BLaER1 (cell line): ENCODE data around the gene ADAMTS10.

Experiments
- H3K27ac ChIP-seq: shearing (Covaris generic); formaldehyde crosslinking; 2 replicates; pipeline ENCODE4 v1.8.1; 2022
- H3K27me3 ChIP-seq: shearing (Covaris generic); formaldehyde crosslinking; 2 replicates; pipeline ENCODE4 v1.8.1; 2022
- H3K36me3 ChIP-seq: shearing (Covaris generic); formaldehyde crosslinking; 2 replicates; pipeline ENCODE4 v1.8.1; 2022
- H3K4me1 ChIP-seq: shearing (Covaris generic); formaldehyde crosslinking; 2 replicates; pipeline ENCODE4 v1.8.1; 2022
- H3K4me2 ChIP-seq: shearing (Covaris generic); formaldehyde crosslinking; 2 replicates; pipeline ENCODE4 v1.8.1; 2022
- H3K4me3 ChIP-seq: shearing (Covaris generic); formaldehyde crosslinking; 2 replicates; pipeline ENCODE4 v1.8.1; 2022
- H3K9ac ChIP-seq: shearing (Covaris generic); formaldehyde crosslinking; 2 replicates; pipeline ENCODE4 v1.8.1; 2022
- H3K9me3 ChIP-seq: shearing (Covaris generic); formaldehyde crosslinking; 2 replicates; pipeline ENCODE4 v1.8.1; 2022
- H4K20me1 ChIP-seq: shearing (Covaris generic); formaldehyde crosslinking; 2 replicates; pipeline ENCODE4 v1.8.1; 2022
- Cebpa-rat ChIP-seq: shearing (Covaris generic); IDR thresholded peaks from 2 replicates; pipeline ENCODE4 v1.8.1; 2022

The ADAMTS10 gene

DNA sequence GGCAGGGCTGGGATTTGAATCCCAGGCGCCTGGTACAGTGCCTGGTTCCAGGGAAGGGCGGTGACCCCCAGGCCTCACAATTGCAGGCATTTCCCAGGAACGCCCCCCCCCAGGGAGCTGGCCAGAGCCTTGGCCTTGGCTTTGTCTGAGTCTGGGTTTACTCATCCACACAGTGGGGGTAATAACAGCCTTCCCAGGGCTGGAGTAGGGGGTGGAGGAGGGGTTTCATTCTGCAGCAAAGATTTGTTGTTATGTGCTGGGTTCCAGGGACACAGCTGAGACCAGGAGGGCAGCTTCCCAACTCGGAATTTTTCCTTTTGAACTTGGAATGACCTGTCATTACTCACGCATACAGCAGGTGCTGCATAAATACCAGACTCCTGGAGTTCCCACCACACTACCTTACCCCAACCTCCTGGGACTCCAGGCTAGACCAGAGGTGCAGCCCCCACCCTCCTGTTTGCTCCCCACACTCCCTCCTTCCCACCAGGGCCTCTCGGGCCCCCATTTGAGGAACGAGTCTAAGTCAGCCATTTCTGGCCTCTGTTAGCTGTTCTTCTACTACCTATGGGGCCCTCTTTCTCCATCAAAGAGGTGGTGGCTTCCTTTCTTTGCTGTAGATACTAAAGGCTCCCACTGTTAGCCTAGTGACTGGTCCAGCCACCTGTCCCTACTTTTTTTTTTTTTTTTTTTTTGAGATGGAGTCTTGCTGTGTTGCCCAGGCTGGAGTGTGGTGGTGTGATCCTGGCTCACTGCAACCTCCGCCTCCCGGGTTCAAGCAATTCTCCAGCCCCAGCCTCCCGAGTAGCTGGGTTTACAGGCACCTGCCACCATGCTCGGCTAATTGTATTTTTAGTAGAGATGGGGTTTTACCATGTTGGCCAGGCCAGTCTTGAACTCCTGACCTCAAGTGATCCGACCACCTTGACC is 1.6 kb upstream of the ADAMTS10 start:
- H3K27ac ChIP-seq = no peak overlapping the region
- no peaks in the 10 kb centered on the region for H3K27me3 ChIP-seq
- no peaks in the 10 kb centered on the region for H3K9me3 ChIP-seq
- no peak overlapping the region for H3K9ac ChIP-seq
- peaks cover 5% of the 10 kb centered on the region for H3K36me3 ChIP-seq
- no peak overlapping the region for H3K4me3 ChIP-seq
- peak overlapping the region; percentile 62 for H3K4me2 ChIP-seq
- TF ChIP-seq Cebpa-rat = no peak
- H4K20me1 ChIP-seq = peaks cover 21% of the 10 kb centered on the region
- H3K4me1 ChIP-seq = peaks cover 39% of the 10 kb centered on the region

DNA sequence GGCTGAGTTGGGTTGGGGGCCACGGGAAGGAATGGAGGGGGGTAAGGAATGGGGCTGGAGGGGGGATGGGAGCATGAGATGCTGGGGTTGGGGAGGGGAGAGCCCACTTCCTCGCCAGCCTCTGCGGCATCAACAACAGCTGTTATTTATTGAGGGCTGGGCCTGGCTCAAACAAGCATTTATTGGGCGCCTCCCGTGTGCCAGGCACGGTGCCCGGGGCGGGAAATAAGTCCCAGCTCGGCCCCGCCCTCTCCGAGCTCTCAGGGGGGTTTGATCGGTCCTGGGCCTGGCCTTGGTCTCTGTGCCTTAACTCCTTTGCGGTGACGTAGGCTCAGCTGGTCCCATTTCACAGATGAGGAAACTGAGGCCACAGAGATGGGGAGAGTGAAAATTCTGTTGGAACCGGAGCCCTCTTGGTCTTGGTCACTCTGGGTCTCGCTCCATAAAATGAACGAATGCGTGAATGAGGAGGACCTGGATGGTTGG is 919 bp upstream of the ADAMTS10 start:
- Histone ChIP-seq H3K9me3 (peaks cover 2% of the 10 kb centered on the region; the same call in 1 of the 2 replicates), H3K27me3 (no peaks in the 10 kb centered on the region), H3K27ac (no peak overlapping the region), H3K9ac (no peak overlapping the region), H3K4me3 (no peak overlapping the region), H3K4me2 (peak overlapping the region; percentile 62), H4K20me1 (peaks cover 28% of the 10 kb centered on the region), H3K4me1 (peaks cover 39% of the 10 kb centered on the region), H3K36me3 (peaks cover 12% of the 10 kb centered on the region)
- no peak for TF ChIP-seq Cebpa-rat

DNA sequence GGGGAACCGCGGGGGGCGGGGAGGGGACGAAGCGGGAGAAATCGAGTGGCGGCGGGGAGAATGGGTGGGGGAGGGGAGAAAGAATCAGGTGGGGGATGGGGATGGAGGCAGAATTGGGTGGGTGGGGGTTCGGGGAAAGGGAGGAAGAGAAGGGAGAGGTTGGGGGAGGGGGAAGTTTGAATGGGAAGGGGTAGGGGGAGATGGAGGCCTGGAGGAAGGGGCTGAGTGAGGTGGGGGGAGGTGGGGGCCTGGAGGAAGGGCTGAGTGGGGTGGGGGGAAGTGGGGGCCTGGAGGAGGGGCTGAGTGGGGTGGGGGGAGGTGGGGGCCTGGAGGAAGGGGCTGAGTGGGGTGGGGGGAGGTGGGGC is 403 bp upstream of the ADAMTS10 start:
- Histone ChIP-seq H3K4me1 (peaks cover 39% of the 10 kb centered on the region), H3K36me3 (peaks cover 17% of the 10 kb centered on the region), H3K4me2 (peak overlapping the region; percentile 95), H3K9me3 (peaks cover 7% of the 10 kb centered on the region), H3K9ac (peak overlapping the region; percentile 95), H3K4me3 (peak overlapping the region; percentile 92), H3K27me3 (no peaks in the 10 kb centered on the region), H4K20me1 (peaks cover 31% of the 10 kb centered on the region), H3K27ac (peak overlapping the region; percentile 87)
- TF ChIP-seq Cebpa-rat = no peak

DNA sequence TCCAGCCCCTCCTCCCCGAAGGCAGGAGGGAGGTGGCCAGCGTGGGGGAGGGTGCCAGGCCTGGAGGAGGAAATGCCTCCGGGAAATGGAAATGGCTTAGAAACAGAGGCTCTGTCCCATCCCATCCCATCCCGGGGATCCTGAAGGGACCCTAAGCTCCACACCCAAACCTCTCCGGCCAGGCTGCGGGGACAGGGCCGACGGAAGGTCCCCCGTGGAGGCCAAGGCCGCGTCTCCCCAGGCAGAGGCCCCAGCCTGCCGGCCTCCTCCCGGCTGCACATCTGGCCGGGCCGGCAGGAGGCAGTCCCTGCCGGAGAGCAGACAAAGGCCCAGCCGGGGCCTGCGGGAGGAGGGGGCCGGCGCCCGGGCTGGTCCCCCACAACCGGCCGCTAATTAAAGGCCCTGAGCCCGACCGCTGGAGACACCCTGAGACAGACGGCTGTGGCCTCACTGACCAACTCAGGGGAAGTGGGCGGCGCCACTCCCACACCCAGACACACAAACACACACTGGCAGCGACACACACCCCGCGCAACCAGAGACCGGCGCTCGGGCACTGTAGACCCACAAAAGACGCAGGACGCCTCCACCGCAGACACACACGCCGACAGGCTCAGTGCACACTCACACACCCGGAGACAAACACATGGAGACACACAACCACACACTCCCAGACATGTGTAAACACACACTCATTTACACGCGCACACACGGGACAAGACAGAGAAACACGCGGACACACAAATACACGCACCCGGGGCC is 1.1 kb downstream of the ADAMTS10 start:
- peaks cover 37% of the 10 kb centered on the region for H4K20me1 ChIP-seq
- H3K9me3 ChIP-seq = peaks cover 22% of the 10 kb centered on the region
- H3K4me3 ChIP-seq = peak overlapping the region; percentile 92
- peak overlapping the region; percentile 95 for H3K4me2 ChIP-seq
- peak overlapping the region; percentile 87 for H3K27ac ChIP-seq
- peaks cover 39% of the 10 kb centered on the region for H3K4me1 ChIP-seq
- H3K9ac ChIP-seq = peak overlapping the region; percentile 95
- H3K36me3 ChIP-seq = peaks cover 32% of the 10 kb centered on the region
- no peak for TF ChIP-seq Cebpa-rat
- H3K27me3 ChIP-seq = no peaks in the 10 kb centered on the region

DNA sequence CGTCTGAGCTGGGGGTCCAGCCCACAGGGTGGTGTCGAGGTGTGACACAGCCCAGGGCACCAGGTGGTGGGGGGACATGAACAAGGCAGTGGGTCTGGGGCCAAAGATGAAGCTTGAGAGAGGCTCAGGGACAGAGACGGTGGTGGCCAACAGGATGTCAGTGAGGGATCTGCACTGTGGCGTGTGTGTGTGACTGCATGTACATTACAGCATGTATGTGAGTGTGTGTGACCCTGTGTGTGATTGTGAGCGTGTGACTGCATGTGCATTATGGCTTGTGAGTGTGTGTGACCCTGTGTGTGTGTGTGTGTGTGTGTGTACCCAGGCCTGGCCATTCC is 1.6 kb downstream of the ADAMTS10 start:
- peaks cover 38% of the 10 kb centered on the region for H4K20me1 ChIP-seq
- peaks cover 37% of the 10 kb centered on the region for H3K36me3 ChIP-seq
- H3K27ac ChIP-seq = peak overlapping the region; percentile 87
- peaks cover 23% of the 10 kb centered on the region for H3K9me3 ChIP-seq
- no peak for TF ChIP-seq Cebpa-rat
- peak overlapping the region; percentile 95 for H3K4me2 ChIP-seq
- peak overlapping the region; percentile 95 for H3K9ac ChIP-seq
- peaks cover 39% of the 10 kb centered on the region for H3K4me1 ChIP-seq
- no peaks in the 10 kb centered on the region for H3K27me3 ChIP-seq
- H3K4me3 ChIP-seq = peak overlapping the region; percentile 92

DNA sequence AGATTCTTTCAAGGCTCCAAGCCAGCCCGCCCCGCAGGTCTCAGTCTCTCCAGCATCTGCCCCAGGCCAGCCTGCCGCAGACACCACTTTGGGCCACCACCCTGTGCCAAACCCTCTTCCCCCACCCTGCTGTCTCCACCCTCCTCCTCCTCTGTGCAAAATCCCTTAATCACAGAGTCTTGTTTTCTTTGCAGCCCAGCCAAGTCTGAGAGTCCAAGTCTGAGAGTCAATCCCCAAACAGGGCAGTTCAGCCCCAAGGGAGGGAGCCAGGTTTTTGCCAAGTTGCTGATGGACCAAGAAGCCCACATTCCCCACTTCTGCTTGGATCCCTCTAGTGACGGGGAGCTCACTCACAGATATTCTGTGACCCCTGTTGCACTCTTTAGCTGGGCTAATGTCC is 3.1 kb downstream of the ADAMTS10 start:
- no peak overlapping the region for H3K27ac ChIP-seq
- peaks cover 42% of the 10 kb centered on the region for H4K20me1 ChIP-seq
- peaks cover 26% of the 10 kb centered on the region for H3K4me1 ChIP-seq
- H3K4me3 ChIP-seq = no peak overlapping the region
- no peak overlapping the region for H3K4me2 ChIP-seq
- H3K27me3 ChIP-seq = no peaks in the 10 kb centered on the region
- H3K9me3 ChIP-seq = peaks cover 23% of the 10 kb centered on the region
- TF ChIP-seq Cebpa-rat = no peak
- H3K9ac ChIP-seq = no peak overlapping the region
- H3K36me3 ChIP-seq = peaks cover 52% of the 10 kb centered on the region

DNA sequence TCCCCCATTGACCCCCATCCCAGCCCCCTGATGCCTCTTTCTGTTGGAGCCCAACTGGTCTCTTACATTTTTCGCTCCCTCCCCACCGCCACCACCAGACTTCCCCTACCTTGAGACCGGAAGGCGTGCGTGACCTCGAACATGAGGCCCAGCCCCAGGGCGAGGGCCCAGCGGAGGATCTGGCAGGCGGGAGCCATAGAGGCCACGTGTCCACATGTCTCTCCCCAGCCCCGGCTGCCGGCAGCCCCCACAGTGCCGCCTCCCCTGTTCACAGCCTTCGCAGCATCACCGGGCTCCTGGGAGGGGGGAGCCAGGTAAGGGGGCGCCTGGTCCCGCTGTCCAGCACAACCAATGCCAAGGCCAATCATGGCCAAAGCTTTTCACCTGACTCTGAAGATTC is 5.0 kb downstream of the ADAMTS10 start:
- Histone ChIP-seq H3K4me3 (no peak overlapping the region), H3K27ac (no peak overlapping the region), H3K9ac (no peak overlapping the region), H3K36me3 (peaks cover 71% of the 10 kb centered on the region), H3K4me1 (peaks cover 15% of the 10 kb centered on the region), H4K20me1 (peaks cover 42% of the 10 kb centered on the region), H3K27me3 (no peaks in the 10 kb centered on the region), H3K9me3 (peaks cover 23% of the 10 kb centered on the region), H3K4me2 (no peak overlapping the region)
- no peak for TF ChIP-seq Cebpa-rat

DNA sequence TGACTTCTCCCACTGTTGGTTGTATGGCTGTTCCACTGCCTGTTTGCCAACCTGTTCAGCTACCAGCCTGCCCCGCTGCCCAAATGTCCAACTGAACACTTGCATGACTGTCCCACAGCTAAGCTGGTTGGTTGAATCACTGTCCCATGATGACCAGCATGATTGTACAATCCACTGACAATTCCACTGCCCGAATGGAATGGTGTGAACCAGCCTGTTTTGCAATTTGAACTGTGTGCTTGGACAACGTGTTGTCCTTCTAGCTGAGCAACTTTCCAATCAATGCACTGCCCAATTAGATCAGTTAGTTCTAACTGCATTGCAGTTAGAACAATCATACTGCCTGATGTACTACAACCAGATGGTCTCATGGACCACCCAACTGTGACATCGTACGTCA is 8.7 kb downstream of the ADAMTS10 start:
- no peak overlapping the region for H3K27ac ChIP-seq
- TF ChIP-seq Cebpa-rat = no peak
- H3K36me3 ChIP-seq = peaks cover 96% of the 10 kb centered on the region
- peaks cover 22% of the 10 kb centered on the region for H4K20me1 ChIP-seq
- H3K4me3 ChIP-seq = no peak overlapping the region
- H3K9me3 ChIP-seq = peaks cover 23% of the 10 kb centered on the region
- H3K4me1 ChIP-seq = peaks cover 16% of the 10 kb centered on the region
- H3K4me2 ChIP-seq = no peak overlapping the region
- H3K9ac ChIP-seq = no peak overlapping the region
- no peaks in the 10 kb centered on the region for H3K27me3 ChIP-seq

DNA sequence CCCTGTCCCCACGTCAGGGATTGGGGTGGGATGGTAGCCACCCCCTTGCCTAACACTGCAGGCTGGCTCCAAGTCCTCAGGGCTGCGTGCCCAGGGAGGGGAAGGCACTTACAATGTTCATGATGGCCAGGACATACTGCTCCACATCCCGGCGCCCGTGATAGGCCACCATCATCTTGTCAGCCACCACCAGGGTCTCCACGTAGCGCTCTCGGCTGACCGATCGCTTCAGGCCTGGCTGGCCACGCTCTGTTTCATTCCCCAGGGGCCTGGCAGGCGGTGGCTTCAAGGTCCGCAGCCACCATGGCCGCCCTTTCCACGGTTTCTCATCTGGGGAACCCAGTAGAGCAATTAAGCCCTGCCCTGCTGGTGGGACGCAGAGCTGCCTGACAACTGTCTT is 9.7 kb downstream of the ADAMTS10 start:
- peaks cover 93% of the 10 kb centered on the region for H3K36me3 ChIP-seq

DNA sequence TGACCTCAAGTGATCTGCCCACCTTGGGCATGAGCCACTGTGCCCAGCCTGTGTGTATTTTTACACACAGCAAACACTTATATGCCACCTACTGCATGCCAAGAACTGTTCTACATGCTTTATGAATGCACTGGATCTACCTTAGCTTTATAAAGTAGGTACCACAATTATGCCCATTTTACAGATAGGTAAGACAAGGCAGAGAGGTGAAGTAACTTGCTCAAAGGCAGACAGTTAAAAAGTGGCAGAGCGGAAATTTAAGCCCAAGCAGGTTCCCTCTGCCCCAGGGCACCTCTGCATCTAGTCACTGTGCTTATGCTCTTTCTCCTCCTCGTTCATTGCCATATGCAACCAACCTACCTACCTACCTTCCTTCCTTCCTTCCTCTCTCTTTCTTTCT is 10.5 kb downstream of the ADAMTS10 start:
- TF ChIP-seq Cebpa-rat = no peak
- H3K4me2 ChIP-seq = no peak overlapping the region
- peaks cover 7% of the 10 kb centered on the region for H3K9me3 ChIP-seq
- no peak overlapping the region for H3K4me3 ChIP-seq
- H3K27ac ChIP-seq = no peak overlapping the region
- H3K36me3 ChIP-seq = peaks cover 88% of the 10 kb centered on the region
- no peak overlapping the region for H3K9ac ChIP-seq
- no peaks in the 10 kb centered on the region for H3K27me3 ChIP-seq
- H4K20me1 ChIP-seq = peaks cover 20% of the 10 kb centered on the region
- H3K4me1 ChIP-seq = peaks cover 34% of the 10 kb centered on the region

More for the DNA sequence above, 9.7 kb downstream of the ADAMTS10 start:
- Histone ChIP-seq H3K9ac (no peak overlapping the region), H3K9me3 (peaks cover 15% of the 10 kb centered on the region), H3K4me1 (peaks cover 26% of the 10 kb centered on the region), H4K20me1 (peaks cover 24% of the 10 kb centered on the region), H3K27me3 (no peaks in the 10 kb centered on the region), H3K4me3 (no peak overlapping the region), H3K4me2 (no peak overlapping the region), H3K27ac (no peak overlapping the region)
- no peak for TF ChIP-seq Cebpa-rat
